Fibroblast of lung (primary cell): ENCODE measurements around the gene LHX2. TPM values are rescaled to one million over a fixed set of nuclear protein-coding genes. Genes with fewer than 3 reads are reported as not detected.

Source experiments
- DNase-seq, 2 donors: peaks; one replicate each; pipeline versions ENCODE4 v3.0.0 to v3.0.0-alpha.2; 2010; ENCODE audit warnings: low read depth in 2 of 2
- H2AFZ ChIP-seq: 2 replicates; pipeline ENCODE4 v1.5.1; 2012; ENCODE audit warnings: low read length, control low read depth, inconsistent platforms
- H3K27ac ChIP-seq: 2 replicates; pipeline ENCODE4 v1.5.1; 2011; ENCODE audit warnings: low read length, control low read depth; ENCODE audit not compliant: insufficient read depth
- H3K27me3 ChIP-seq: 2 replicates; pipeline ENCODE4 v1.5.1; 2011; ENCODE audit warnings: mild to moderate bottlenecking, low read length; ENCODE audit not compliant: control insufficient read depth, insufficient read depth
- H3K36me3 ChIP-seq: 2 replicates; pipeline ENCODE4 v1.5.1; 2011; ENCODE audit warnings: low read length; ENCODE audit not compliant: control insufficient read depth, insufficient read depth
- H3K4me1 ChIP-seq: 2 replicates; pipeline ENCODE4 v1.5.1; 2011; ENCODE audit warnings: low read length; ENCODE audit not compliant: control insufficient read depth, insufficient read depth; ENCODE audit errors: extremely low read depth
- H3K4me2 ChIP-seq: 2 replicates; pipeline ENCODE4 v1.5.1; 2011; ENCODE audit warnings: low read length, control low read depth; ENCODE audit not compliant: insufficient read depth; ENCODE audit errors: extremely low read depth
- H3K4me3 ChIP-seq, 4 experiments: fragments of 200-600 bp in 1 of 4; sonication (generic) in 1 of 4; replicated peaks in 1 of 4; 2 replicates each; pipeline ENCODE4 v1.5.1; 2011 to 2016; ENCODE audit warnings: low read length in 4 of 4, low read depth in 3 of 4, mild to moderate bottlenecking in 3 of 4, control low read depth in 2 of 4, inconsistent platforms in 1 of 4, mixed read lengths in 1 of 4; ENCODE audit not compliant: insufficient read depth in 1 of 4; ENCODE audit errors: control extremely low read depth in 1 of 4
- H3K79me2 ChIP-seq: 2 replicates; pipeline ENCODE4 v1.5.1; 2012; ENCODE audit warnings: mild to moderate bottlenecking, low read length, inconsistent platforms; ENCODE audit not compliant: control insufficient read depth, insufficient read depth
- H3K9ac ChIP-seq: 2 replicates; pipeline ENCODE4 v1.5.1; 2011; ENCODE audit warnings: mild to moderate bottlenecking, low read length, control low read depth; ENCODE audit not compliant: insufficient read depth
- H3K9me3 ChIP-seq: 2 replicates; pipeline ENCODE4 v1.5.1; 2012; ENCODE audit warnings: low read depth, low read length; ENCODE audit not compliant: control insufficient read depth, insufficient read depth
- H4K20me1 ChIP-seq: 2 replicates; pipeline ENCODE4 v1.5.1; 2011; ENCODE audit warnings: low read length; ENCODE audit not compliant: control insufficient read depth, insufficient read depth; ENCODE audit errors: extremely low read depth
- EZH2 ChIP-seq: IDR thresholded peaks from 2 replicates; pipeline ENCODE4 v1.5.1; 2012; ENCODE audit warnings: low read length, control low read depth, mild to moderate bottlenecking; ENCODE audit errors: missing control alignments
- polyA plus RNA-seq, 2 donors: library from polyadenylated mRNA; depleted of rRNA in 1 of 2; stranded (reverse) in 1 of 2; unstranded in 1 of 2; fragments of >200 nt; gene quantifications; 2 replicates each; pipeline ENCODE4 v1.2.1, GENCODE V29; 2011 to 2012; ENCODE audit warnings: missing spikeins in 1 of 2
- total RNA-seq: library from RNA; depleted of rRNA; stranded (reverse); fragments of >200 nt; gene quantifications from 2 replicates; pipeline ENCODE4 v1.2.1, GENCODE V29; 2014
- TF ChIP-seq, protein P1 (sequence below), 2 donors: IDR thresholded peaks in 1 of 2; conservative IDR thresholded peaks in 1 of 2; 1 replicate in 1 of 2; 2 replicates in 1 of 2; pipeline ENCODE4 v1.5.1; 2011 to 2012; ENCODE audit warnings: low read length in 2 of 2, control low read depth in 1 of 2, inconsistent platforms in 1 of 2, low read depth in 1 of 2, mild to moderate bottlenecking in 1 of 2

The LHX2 gene
- total and polyA plus RNA-seq, 2 donors (not counting 1 experiment from before 2014, with no cell fraction given), result not detected

DNA sequence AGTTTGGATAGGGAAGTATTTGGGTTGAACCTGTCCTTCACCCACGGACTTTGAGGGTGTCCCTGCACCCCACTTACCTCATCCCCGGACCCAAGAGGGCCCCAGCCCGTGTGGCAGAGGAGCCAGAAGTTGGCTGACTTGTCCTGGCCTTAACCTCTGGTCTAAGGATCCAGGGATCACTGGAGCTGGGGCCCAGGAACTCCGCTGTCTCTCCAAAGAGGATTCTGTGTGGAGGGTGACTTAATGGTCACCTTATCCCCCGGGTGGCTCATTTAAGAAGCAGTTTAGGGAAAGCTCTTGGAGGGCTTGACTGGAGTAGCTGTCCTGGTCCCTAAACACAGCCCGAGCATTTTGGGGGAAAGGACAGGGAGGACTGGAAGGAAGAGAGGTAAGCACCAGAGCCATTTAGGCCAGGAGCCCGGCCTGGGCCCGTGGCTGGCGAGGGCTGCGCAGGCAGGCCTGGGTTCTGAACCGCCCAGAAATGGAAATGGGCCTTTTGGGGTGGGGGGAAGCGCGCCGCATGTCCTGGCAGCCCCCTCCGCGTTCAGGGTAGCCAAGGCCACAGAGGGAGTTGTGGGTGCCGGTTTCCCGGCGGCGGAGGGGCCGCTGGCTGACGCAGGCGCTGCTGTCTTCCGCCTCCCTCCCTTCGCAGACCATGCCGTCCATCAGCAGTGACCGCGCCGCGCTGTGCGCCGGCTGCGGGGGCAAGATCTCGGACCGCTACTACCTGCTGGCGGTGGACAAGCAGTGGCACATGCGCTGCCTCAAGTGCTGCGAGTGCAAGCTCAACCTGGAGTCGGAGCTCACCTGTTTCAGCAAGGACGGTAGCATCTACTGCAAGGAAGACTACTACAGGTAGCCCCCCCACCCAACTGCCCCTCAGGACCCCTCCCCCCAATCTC is 2.0 kb downstream of the LHX2 start:
- Histone ChIP-seq H3K27ac (no peak overlapping the region), H3K36me3 (no peaks in the 10 kb centered on the region), H2AFZ (no peak overlapping the region), H3K4me1 (no peaks in the 10 kb centered on the region), H3K79me2 (no peaks in the 10 kb centered on the region), H3K9me3 (no peaks in the 10 kb centered on the region), H3K27me3 (peaks cover 87% of the 10 kb centered on the region), H3K4me3 (no peak overlapping the region), H3K4me2 (no peak overlapping the region), H4K20me1 (no peaks in the 10 kb centered on the region), H3K9ac (no peak overlapping the region)
- no peak for DNase-seq
- no peak for TF ChIP-seq EZH2
- TF ChIP-seq, protein P1, sequence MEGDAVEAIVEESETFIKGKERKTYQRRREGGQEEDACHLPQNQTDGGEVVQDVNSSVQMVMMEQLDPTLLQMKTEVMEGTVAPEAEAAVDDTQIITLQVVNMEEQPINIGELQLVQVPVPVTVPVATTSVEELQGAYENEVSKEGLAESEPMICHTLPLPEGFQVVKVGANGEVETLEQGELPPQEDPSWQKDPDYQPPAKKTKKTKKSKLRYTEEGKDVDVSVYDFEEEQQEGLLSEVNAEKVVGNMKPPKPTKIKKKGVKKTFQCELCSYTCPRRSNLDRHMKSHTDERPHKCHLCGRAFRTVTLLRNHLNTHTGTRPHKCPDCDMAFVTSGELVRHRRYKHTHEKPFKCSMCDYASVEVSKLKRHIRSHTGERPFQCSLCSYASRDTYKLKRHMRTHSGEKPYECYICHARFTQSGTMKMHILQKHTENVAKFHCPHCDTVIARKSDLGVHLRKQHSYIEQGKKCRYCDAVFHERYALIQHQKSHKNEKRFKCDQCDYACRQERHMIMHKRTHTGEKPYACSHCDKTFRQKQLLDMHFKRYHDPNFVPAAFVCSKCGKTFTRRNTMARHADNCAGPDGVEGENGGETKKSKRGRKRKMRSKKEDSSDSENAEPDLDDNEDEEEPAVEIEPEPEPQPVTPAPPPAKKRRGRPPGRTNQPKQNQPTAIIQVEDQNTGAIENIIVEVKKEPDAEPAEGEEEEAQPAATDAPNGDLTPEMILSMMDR (conservative IDR thresholded peaks at IDR 0.05 in 1 of 2, IDR thresholded peaks at IDR 0.05 in 1 of 2; ENCODE audit: low read depth in 1 of 2, low read length in 2 of 2), result no peak

DNA sequence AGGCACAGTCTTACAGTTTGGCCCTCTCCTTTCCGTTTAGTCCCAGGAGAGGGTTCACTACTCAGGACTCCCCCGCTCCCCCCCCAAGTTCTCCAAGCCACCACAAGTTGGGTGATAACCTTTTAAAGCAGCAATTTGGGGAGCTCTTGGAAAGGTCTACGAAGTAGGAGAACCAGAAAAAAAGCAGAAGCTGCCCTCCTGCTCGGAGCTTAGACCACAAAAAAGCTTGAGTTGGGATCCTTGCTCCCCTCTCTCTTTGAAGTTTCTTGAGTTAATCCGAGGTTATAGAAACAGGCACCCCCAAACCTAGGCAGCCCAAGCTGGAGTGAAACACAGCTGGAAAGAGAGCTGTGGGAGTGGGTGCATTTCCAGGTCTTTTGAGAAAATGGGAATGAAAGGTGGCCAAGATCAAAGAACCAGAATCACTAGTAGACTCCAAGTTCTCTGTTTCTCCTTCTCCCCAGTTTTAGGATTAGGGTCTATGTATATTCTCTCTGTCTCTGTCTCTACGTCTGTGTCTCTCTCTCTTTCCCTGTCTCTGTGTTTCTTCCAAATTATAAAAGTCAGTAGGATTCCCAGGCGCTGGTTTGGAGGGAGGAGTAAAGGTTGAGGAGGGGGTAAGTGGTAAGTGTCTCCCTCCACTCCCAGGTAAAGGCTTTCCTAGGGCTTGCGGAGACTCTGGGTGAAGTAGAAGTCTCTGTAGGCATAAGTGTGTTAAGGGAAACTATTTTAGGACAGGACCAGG is 2.8 kb downstream of the LHX2 start:
- no peak for DNase-seq

More for the DNA sequence above, 2.8 kb downstream of the LHX2 start:
- Histone ChIP-seq H3K36me3 (no peaks in the 10 kb centered on the region), H3K27me3 (peaks cover 87% of the 10 kb centered on the region), H3K9ac (no peak overlapping the region), H4K20me1 (no peaks in the 10 kb centered on the region), H2AFZ (no peak overlapping the region), H3K79me2 (no peaks in the 10 kb centered on the region), H3K4me3 (no peak overlapping the region), H3K9me3 (no peaks in the 10 kb centered on the region), H3K4me2 (no peak overlapping the region), H3K27ac (no peak overlapping the region), H3K4me1 (no peaks in the 10 kb centered on the region)
- TF ChIP-seq, protein P1 (conservative IDR thresholded peaks at IDR 0.05 in 1 of 2, IDR thresholded peaks at IDR 0.05 in 1 of 2; ENCODE audit: low read depth in 1 of 2, low read length in 2 of 2), result no peak
- TF ChIP-seq EZH2, result peak; percentile 10
